H1 (cell line): Measurements from ENCODE around the gene PTMS. TPM values are rescaled to one million over a fixed set of nuclear protein-coding genes. Genes with fewer than 3 reads are reported as not detected.

Experiments
- CTCF ChIA-PET: fragments of 300-600 bp; sonication (Branson Sonifier 250); formaldehyde crosslinking; loops from one replicate; lab custom pipeline; 2021; ENCODE audit not compliant: partially characterized antibody; lab: Charles Lee
- POLR2A ChIA-PET: fragments of 300-600 bp; sonication (Branson Sonifier 250); formaldehyde crosslinking; loops from one replicate; lab custom pipeline; 2021; ENCODE audit warnings: inconsistent platforms; ENCODE audit not compliant: partially characterized antibody; lab: Charles Lee
- DNase-seq, 2 experiments: peaks; one replicate each; pipeline versions ENCODE4 v3.0.0 to v3.0.0-alpha.2; 2010 to 2022; ENCODE audit warnings: low spot score in 2 of 2, low read depth in 1 of 2, mixed read lengths in 1 of 2
- FAIRE-seq: peaks from 2 replicates; lab custom pipeline; 2011; peaks lifted over from hg19 to GRCh38; lab: Jason Lieb, UNC
- H2AFZ ChIP-seq: 2 replicates; pipeline ENCODE4 v1.8.1; 2012; ENCODE audit warnings: low read length, inconsistent platforms
- H2AK5ac ChIP-seq: 2 replicates; pipeline ENCODE4 v1.6.1; 2013; ENCODE audit warnings: low read depth, low read length
- H2BK120ac ChIP-seq: replicated peaks from 2 replicates; pipeline ENCODE3; 2013; ENCODE audit warnings: low read depth, low read length, inconsistent platforms
- H2BK12ac ChIP-seq: 2 replicates; pipeline ENCODE4 v1.6.1; 2013; ENCODE audit warnings: low read depth, low read length
- H2BK15ac ChIP-seq: 2 replicates; pipeline ENCODE4 v1.6.1; 2013; ENCODE audit warnings: low read length
- H2BK20ac ChIP-seq: 2 replicates; pipeline ENCODE4 v1.6.1; 2013; ENCODE audit warnings: low read length
- H2BK5ac ChIP-seq: 2 replicates; pipeline ENCODE4 v1.6.1; 2013; ENCODE audit warnings: low read depth, low read length
- H3K14ac ChIP-seq: 2 replicates; pipeline ENCODE4 v1.6.1; 2013; ENCODE audit warnings: inconsistent platforms; ENCODE audit not compliant: insufficient read length
- H3K18ac ChIP-seq: 2 replicates; pipeline ENCODE4 v1.6.1; 2013; ENCODE audit warnings: low read length; ENCODE audit errors: extremely low read depth
- H3K23ac ChIP-seq: 2 replicates; pipeline ENCODE4 v1.6.1; 2013; ENCODE audit warnings: inconsistent platforms; ENCODE audit not compliant: insufficient read length
- H3K23me2 ChIP-seq: 2 replicates; pipeline ENCODE4 v1.6.1; 2013; ENCODE audit warnings: low read depth, low read length
- H3K27ac ChIP-seq: 2 replicates; pipeline ENCODE4 v1.6.1; 2011; ENCODE audit warnings: low read depth, low read length, inconsistent platforms
- H3K27me3 ChIP-seq, 4 experiments: replicated peaks in 1 of 4; 1 replicate in 1 of 4; 2 replicates in 3 of 4; pipeline versions ENCODE4 v1.6.1 to v1.8.1; 2011 to 2013; ENCODE audit warnings: low read length in 3 of 4, mild to moderate bottlenecking in 3 of 4, inconsistent platforms in 2 of 4, mixed read lengths in 2 of 4, moderate library complexity in 1 of 4; ENCODE audit not compliant: control insufficient read depth in 3 of 4, insufficient read depth in 3 of 4; ENCODE audit errors: extremely low read depth in 1 of 4
- H3K36me3 ChIP-seq, 4 experiments: 2 replicates each; pipeline versions ENCODE4 v1.6.1 to v1.8.1; 2011 to 2013; ENCODE audit warnings: mild to moderate bottlenecking in 4 of 4, low read length in 3 of 4, moderate library complexity in 2 of 4, control low read depth in 1 of 4, inconsistent platforms in 1 of 4; ENCODE audit not compliant: insufficient read depth in 4 of 4, control insufficient read depth in 2 of 4
- H3K4ac ChIP-seq: replicated peaks from 2 replicates; pipeline ENCODE3; 2013; ENCODE audit warnings: low read length, low read depth, mixed read lengths, inconsistent platforms; ENCODE audit not compliant: insufficient read length
- H3K4me1 ChIP-seq, 4 experiments: replicated peaks in 1 of 4; 1 replicate in 1 of 4; 2 replicates in 3 of 4; pipeline versions ENCODE4 v1.6.1 to v1.8.1; 2011 to 2013; ENCODE audit warnings: low read length in 3 of 4, inconsistent platforms in 2 of 4, mixed read lengths in 1 of 4; ENCODE audit not compliant: insufficient read depth in 4 of 4, control insufficient read depth in 3 of 4
- H3K4me2 ChIP-seq, 2 experiments: 2 replicates each; pipeline versions ENCODE4 v1.6.1 to v1.8.1; 2011 to 2013; ENCODE audit warnings: low read depth in 2 of 2, low read length in 2 of 2, control low read depth in 1 of 2, inconsistent platforms in 1 of 2, mild to moderate bottlenecking in 1 of 2; ENCODE audit not compliant: insufficient read depth in 1 of 2
- H3K4me3 ChIP-seq, 4 experiments: fragments of 200-600, 300-600 bp in 1 of 4; sonication (generic), shearing (Covaris generic), sonication (Bioruptor Twin) in 1 of 4; 2 replicates each; pipeline versions ENCODE4 v1.5.1 to v1.8.1; 2011 to 2016; ENCODE audit warnings: low read length in 4 of 4, low read depth in 3 of 4, control low read depth in 2 of 4, inconsistent platforms in 2 of 4, mild to moderate bottlenecking in 2 of 4, mixed read lengths in 1 of 4, moderate library complexity in 1 of 4; ENCODE audit not compliant: insufficient read depth in 2 of 4; ENCODE audit errors: extremely low read depth in 1 of 4
- H3K56ac ChIP-seq: replicated peaks from 2 replicates; pipeline ENCODE3; 2013; ENCODE audit warnings: low read depth, mild to moderate bottlenecking, mixed read lengths, low read length, inconsistent platforms; ENCODE audit not compliant: insufficient read length
- H3K79me1 ChIP-seq: 2 replicates; pipeline ENCODE4 v1.6.1; 2013; ENCODE audit warnings: low read depth, low read length, control low read depth
- H3K79me2 ChIP-seq, 2 experiments: 2 replicates each; pipeline versions ENCODE4 v1.6.1 to v1.8.1; 2012 to 2013; ENCODE audit warnings: low read length in 2 of 2, mild to moderate bottlenecking in 2 of 2, inconsistent platforms in 1 of 2; ENCODE audit not compliant: insufficient read depth in 2 of 2, control insufficient read depth in 1 of 2
- H3K9ac ChIP-seq, 4 experiments: replicated peaks in 1 of 4; 1 replicate in 1 of 4; 2 replicates in 3 of 4; pipeline versions ENCODE4 v1.6.1 to v1.8.1; 2011 to 2013; ENCODE audit warnings: low read depth in 3 of 4, low read length in 3 of 4, control low read depth in 2 of 4, mild to moderate bottlenecking in 2 of 4, moderate library complexity in 2 of 4, inconsistent platforms in 1 of 4; ENCODE audit errors: extremely low read depth in 1 of 4
- H3K9me3 ChIP-seq, 2 experiments: 2 replicates each; pipeline versions ENCODE4 v1.6.1 to v1.8.1; 2012 to 2013; ENCODE audit warnings: mild to moderate bottlenecking in 2 of 2, moderate library complexity in 2 of 2, control low read depth in 1 of 2, inconsistent platforms in 1 of 2, low read depth in 1 of 2, low read length in 1 of 2, mixed read lengths in 1 of 2; ENCODE audit not compliant: insufficient read depth in 2 of 2
- H4K20me1 ChIP-seq, 2 experiments: replicated peaks in 1 of 2; 2 replicates each; pipeline versions ENCODE3 to v1.8.1; 2011 to 2013; ENCODE audit warnings: inconsistent platforms in 2 of 2, low read length in 2 of 2, mild to moderate bottlenecking in 1 of 2; ENCODE audit not compliant: insufficient read depth in 2 of 2, control insufficient read depth in 1 of 2
- H4K5ac ChIP-seq: 2 replicates; pipeline ENCODE4 v1.6.1; 2013; ENCODE audit warnings: low read length, low read depth, mixed read lengths, inconsistent platforms; ENCODE audit not compliant: insufficient read length
- H4K8ac ChIP-seq: 2 replicates; pipeline ENCODE4 v1.8.0; 2013; ENCODE audit warnings: mild to moderate bottlenecking, moderate library complexity, low read length, inconsistent platforms; ENCODE audit not compliant: insufficient read depth; ENCODE audit errors: extremely low read depth
- H4K91ac ChIP-seq: replicated peaks from 2 replicates; pipeline ENCODE3; 2013; ENCODE audit warnings: low read length, mixed read lengths, inconsistent platforms; ENCODE audit not compliant: insufficient read length
- GABPA ChIP-seq: IDR thresholded peaks from 2 replicates; pipeline ENCODE4 v1.6.1; 2011; ENCODE audit warnings: mild to moderate bottlenecking, low read length, moderate library complexity, borderline replicate concordance; ENCODE audit not compliant: insufficient read depth
- YY1 ChIP-seq: IDR thresholded peaks from 2 replicates; pipeline ENCODE4 v1.6.1; 2011; ENCODE audit warnings: low read depth, mild to moderate bottlenecking, low read length
- WGBS, 2 experiments: shearing (Covaris generic) in 1 of 2; methylation state at CpG; one replicate each; pipeline versions ENCODE4 v1.1.6 to v1.1.7; 2013 to 2015; ENCODE audit warnings: low lambda C conversion rate in 2 of 2, mixed read lengths in 2 of 2, inconsistent platforms in 1 of 2, low coverage in 1 of 2, missing lambda C conversion rate in 1 of 2; ENCODE audit not compliant: insufficient replicate concordance in 2 of 2, insufficient coverage in 1 of 2, insufficient read length in 1 of 2; ENCODE audit errors: extremely low coverage in 1 of 2, missing lambda C conversion rate in 1 of 2; 5-methylcytosine and 5-hydroxymethylcytosine counted together
- polyA plus RNA-seq, 7 experiments: library from polyadenylated mRNA; depleted of rRNA in 3 of 7; stranded (reverse) in 5 of 7; unstranded in 2 of 7; fragments of >200 nt in 5 of 7; fragments of 200-250 nt in 2 of 7; gene quantifications; 1 replicate in 5 of 7; 2 replicates in 1 of 7; 4 replicates in 1 of 7; pipeline versions ENCODE4 v1.2.1 to v1.2.3, GENCODE V29; 2011 to 2013; ENCODE audit warnings: missing spikeins in 2 of 7, mixed read lengths in 2 of 7
- total RNA-seq: library from RNA; stranded (reverse); fragmentation: NEBNext Ultra II Directional; extraction: Animal tissue kit (Norgen Biotek cat#: 25700); gene quantifications from 2 replicates; pipeline ENCODE4 v1.2.1, GENCODE V29; 2021

PTMS gene
- total and polyA plus RNA-seq, 2 of the 8 experiments (the other 6 are each of a cell fraction or from before 2014, with no cell fraction given): 444 to 553 TPM

DNA sequence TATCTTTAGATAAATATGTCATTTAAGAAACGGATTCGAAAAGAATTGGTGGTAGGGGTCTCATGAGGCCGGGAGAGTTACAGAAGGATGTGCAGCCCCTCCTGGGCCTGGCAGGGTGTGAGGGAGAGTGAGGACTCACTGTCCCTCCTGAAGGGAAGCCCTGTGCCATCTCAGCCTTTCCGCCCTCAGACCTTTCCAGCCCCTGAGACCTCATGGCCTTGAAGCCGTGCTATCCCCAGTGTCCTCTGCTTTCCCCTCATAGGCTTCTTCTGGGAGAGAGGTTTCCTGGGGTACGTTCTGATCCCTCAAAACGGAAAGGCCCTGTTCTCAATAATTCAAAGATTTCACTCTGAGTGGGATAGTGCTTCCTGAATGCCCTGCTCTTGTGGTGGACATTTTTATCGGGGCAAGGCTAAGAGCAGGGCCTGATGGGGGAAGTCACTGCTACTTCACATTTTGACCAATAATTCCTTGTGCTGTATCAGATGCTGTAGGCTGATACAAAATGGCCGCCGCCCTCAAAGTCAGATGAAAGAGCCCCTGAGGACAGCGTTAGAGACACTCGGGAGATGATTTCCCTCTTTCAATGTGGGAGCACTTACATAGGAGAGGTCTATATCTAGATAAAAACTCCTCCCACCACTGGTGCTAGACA, 24.5 kb downstream of the PTMS start:
- Histone ChIP-seq H4K8ac (no peak overlapping the region; the same call in 1 of the 2 replicates), H2BK20ac (no peak overlapping the region), H4K20me1 (no peaks in the 10 kb centered on the region), H3K4ac (no peak overlapping the region), H3K9ac (no peak overlapping the region), H3K14ac (no peak overlapping the region), H3K79me2 (no peaks in the 10 kb centered on the region), H2BK120ac (no peak overlapping the region), H3K18ac (no peak overlapping the region), H2BK5ac (no peak overlapping the region), H3K4me1 (peaks cover 4 to 13% (median 6%) of the 10 kb centered on the region in 4 experiments; a peak in 6 of 7 replicates), H2AFZ (peak overlapping the region; percentile 25; the same call in 1 of the 2 replicates), H3K9me3 (no peaks in the 10 kb centered on the region), H3K23me2 (no peaks in the 10 kb centered on the region), H3K27ac (no peak overlapping the region), H3K79me1 (no peaks in the 10 kb centered on the region), H3K36me3 (no peaks in the 10 kb centered on the region), H4K5ac (no peak overlapping the region), H3K4me2 (no peak overlapping the region), H3K56ac (no peak overlapping the region), H3K27me3 (no peaks in the 10 kb centered on the region), H2BK12ac (no peak overlapping the region), H2AK5ac (no peak overlapping the region), H2BK15ac (no peak overlapping the region), H3K23ac (no peak overlapping the region), H4K91ac (no peak overlapping the region), H3K4me3 (no peak overlapping the region)
- CTCF ChIA-PET: interaction anchor here (1.9 to 29.6 kb wide), 4 partner anchors 8 to 39 kb away, joined by 7 to 532 read pairs (median 23); partner anchors contain the start of genes GNB3, GPR162, MLF2 and P3H3
- POLR2A ChIA-PET: interaction anchor here (2.4 kb wide), 1 partner anchor 25 kb away, joined by 13 read pairs; the partner anchor contains the start of gene PTMS
- 87% methylated on average over 12 of the region's 12 CpGs; no CpG with 5 or more reads in 1 of the 2 experiments for WGBS, 2 experiments
- FAIRE-seq (no peak), DNase-seq (no peak)
- TF ChIP-seq YY1 (peak; percentile 88), GABPA (no peak)
